Activated naive CD4-positive, alpha-beta T cell treated with anti-CD3 and anti-CD28 coated beads, Interleukin-2, amount 10 ng/mL, durations not matched to agents 7 days and 5 days (primary cell): Measurements from ENCODE around the gene ABCA13.
"Not testable (repeated sequence)": the region's sequence is repeated elsewhere in the genome, so short reads cannot be mapped to it uniquely, and the experiment has no call there.

Experiments
- CTCF ChIA-PET: fragments of 350-600 bp; sonication (Branson Sonifier 250); formaldehyde crosslinking; loops from one replicate; lab custom pipeline; 2021; ENCODE audit warnings: antibody characterized with exemption; lab: Charles Lee
- DNase-seq: peaks from one replicate; pipeline ENCODE4 v3.0.0-alpha.2; 2020
- H3K27ac Mint-ChIP-seq: one replicate; pipeline ENCODE4 v1.8.0; 2021; ENCODE audit warnings: mild to moderate bottlenecking, moderate library complexity, mixed read lengths
- H3K27me3 Mint-ChIP-seq: one replicate; pipeline ENCODE4 v1.8.0; 2021; ENCODE audit warnings: mild to moderate bottlenecking, mixed read lengths
- H3K36me3 Mint-ChIP-seq: one replicate; pipeline ENCODE4 v1.8.0; 2021; ENCODE audit warnings: mixed read lengths
- H3K4me1 Mint-ChIP-seq: one replicate; pipeline ENCODE4 v1.8.0; 2021; ENCODE audit warnings: mixed read lengths
- H3K4me3 Mint-ChIP-seq: one replicate; pipeline ENCODE4 v1.8.0; 2021; ENCODE audit warnings: mild to moderate bottlenecking, moderate library complexity, mixed read lengths
- H3K9me3 Mint-ChIP-seq: one replicate; pipeline ENCODE4 v1.8.0; 2021; ENCODE audit warnings: mixed read lengths

Gene ABCA13

DNA sequence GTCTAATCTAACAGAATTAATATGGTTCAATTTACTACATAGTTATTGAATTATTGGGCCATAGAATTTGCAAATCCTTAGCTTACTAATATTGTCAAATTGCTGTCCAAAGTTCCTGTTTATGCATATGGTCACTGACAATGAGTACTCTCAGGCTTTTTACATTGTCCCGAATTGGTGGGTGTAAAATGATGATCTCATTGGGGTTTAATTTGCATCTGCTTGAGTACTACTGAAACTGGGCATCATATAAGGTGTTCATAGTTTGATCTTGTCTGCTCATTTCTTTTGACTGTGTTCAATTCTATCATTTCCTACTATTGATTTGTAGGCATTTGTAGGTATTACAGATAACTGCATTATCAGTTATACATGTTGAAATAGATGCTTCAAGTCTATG, 12.7 kb downstream of the ABCA13 start:
- peaks cover 3% of the 10 kb centered on the region for H3K27me3 Mint-ChIP-seq
- no peaks in the 10 kb centered on the region for H3K9me3 Mint-ChIP-seq
- no peaks in the 10 kb centered on the region for H3K36me3 Mint-ChIP-seq
- CTCF ChIA-PET = interaction anchor here (1.3 kb wide), 1 partner anchor 15 kb away, joined by 3 read pairs; no protein-coding TSS in a partner anchor
- DNase-seq = no peak
- H3K27ac Mint-ChIP-seq = no peak overlapping the region
- H3K4me1 Mint-ChIP-seq = peaks cover 2% of the 10 kb centered on the region
- no peak overlapping the region for H3K4me3 Mint-ChIP-seq

DNA sequence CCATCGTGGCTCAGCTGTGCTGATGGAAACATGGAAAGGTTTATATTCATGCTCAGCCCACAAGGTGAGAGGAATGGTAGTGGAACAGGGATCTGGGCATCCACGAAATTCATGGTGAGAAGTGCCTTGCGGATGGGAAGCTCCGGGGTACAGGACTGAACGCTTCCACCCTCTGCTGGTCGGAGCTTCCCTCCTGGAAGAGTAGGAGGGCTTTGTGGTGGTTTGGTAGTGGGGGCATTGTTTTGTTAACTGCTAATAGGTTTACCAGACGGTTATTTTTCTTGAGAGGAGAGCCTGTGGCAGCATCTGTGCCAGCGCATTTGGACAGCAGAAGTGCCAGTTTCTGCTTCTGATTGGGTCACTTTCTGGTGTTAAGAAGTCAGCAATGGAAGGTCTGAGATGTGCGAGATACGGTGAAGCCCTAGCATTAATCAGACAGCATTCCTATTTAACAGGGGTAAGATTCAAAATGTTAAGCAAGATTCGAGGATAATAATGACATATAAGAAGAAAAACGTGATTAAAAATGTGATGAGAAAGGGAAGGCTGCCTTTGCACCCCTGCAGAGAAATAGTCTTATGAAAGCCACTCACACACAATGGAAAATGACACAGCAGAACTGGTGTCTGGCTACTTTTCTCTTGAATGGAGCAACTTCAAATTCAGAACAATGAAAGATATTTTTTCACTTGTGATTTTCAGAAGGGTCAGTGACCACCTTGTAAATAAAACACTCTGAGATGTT, 17.7 kb downstream of the ABCA13 start:
- no peak overlapping the region for H3K4me3 Mint-ChIP-seq
- CTCF ChIA-PET = no interaction called here
- peaks cover 3% of the 10 kb centered on the region for H3K27me3 Mint-ChIP-seq
- H3K27ac Mint-ChIP-seq = no peak overlapping the region
- no peaks in the 10 kb centered on the region for H3K4me1 Mint-ChIP-seq
- no peaks in the 10 kb centered on the region for H3K36me3 Mint-ChIP-seq
- no peak for DNase-seq
- H3K9me3 Mint-ChIP-seq = no peaks in the 10 kb centered on the region

DNA sequence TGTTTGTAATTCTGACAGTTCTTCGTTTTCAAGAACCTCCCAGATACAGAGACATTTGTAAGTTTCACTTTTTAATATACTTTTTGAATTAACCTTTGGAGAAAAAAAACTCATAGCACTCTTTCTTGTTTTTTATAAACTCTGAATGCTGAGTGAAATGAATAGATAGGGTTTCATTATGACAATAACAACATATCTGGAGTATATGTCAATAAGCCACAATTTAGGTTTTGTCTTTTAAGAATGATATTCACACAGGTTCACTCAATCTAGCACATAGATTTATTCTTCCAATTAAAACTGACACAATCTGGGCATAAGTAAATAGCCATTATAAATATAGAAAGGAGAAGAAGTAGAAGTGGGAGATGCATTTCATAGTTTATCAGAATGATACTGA, 21.7 kb downstream of the ABCA13 start:
- Mint-ChIP-seq H3K4me3 (no peak overlapping the region), H3K36me3 (no peaks in the 10 kb centered on the region), H3K27ac (no peak overlapping the region), H3K4me1 (no peaks in the 10 kb centered on the region), H3K27me3 (peaks cover 7% of the 10 kb centered on the region), H3K9me3 (no peaks in the 10 kb centered on the region)
- no peak for DNase-seq
- CTCF ChIA-PET = no interaction called here

DNA sequence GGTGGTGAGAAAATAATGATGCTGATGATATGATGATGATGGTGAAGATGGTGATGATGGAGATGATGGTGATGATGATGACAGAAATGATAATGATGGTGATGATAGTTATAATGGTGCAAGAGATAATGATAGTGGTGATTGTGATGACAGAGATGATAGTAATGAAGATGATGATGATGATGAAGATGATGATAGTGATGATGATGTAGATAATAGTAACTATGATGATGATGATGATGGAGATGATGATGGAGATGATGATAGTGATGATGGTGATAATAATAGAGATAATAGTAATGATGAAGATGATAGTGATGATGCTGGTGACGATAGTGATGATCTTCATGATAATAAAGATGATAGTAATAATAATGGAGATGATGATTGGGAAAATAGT, 22.2 kb downstream of the ABCA13 start:
- H3K4me1 Mint-ChIP-seq = no peaks in the 10 kb centered on the region

DNA sequence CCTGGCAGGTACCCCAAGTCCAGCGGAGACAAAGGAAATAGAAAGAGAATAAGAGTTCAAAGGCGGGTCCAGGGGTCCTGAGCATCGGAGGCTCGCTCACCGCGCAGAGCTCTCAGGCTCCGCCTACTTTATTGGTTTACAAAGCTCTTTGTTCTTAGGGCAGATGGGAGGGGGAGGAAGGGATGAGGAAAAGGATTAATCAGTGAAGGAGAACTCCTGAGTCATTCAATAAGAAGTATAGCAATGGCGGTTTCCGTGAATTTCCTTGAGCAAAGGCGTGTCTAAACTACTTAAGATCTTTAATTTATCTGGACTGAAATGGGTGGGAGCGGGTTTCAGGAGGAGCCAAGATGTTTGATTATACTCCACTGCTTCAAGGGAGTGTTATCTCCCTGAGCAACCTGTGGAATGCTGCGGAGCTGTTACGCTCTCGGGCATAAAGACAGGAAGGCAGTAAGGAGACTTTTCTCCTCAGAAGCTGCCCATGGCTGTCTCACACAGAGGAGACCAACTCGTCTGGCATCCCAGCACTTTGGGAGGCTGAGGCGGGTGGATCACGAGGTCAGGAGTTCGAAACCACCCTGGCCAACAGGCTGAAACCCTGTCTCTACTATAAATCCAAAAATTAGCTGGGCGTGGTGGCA, 29.8 kb downstream of the ABCA13 start:
- H3K36me3 Mint-ChIP-seq, H3K4me1 Mint-ChIP-seq, H3K9me3 Mint-ChIP-seq, H3K4me3 Mint-ChIP-seq, H3K27ac Mint-ChIP-seq, CTCF ChIA-PET, H3K27me3 Mint-ChIP-seq, DNase-seq: not testable (repeated sequence)

More for the DNA sequence above, 22.2 kb downstream of the ABCA13 start:
- Mint-ChIP-seq H3K4me3 (no peak overlapping the region), H3K27ac (no peak overlapping the region), H3K9me3 (no peaks in the 10 kb centered on the region), H3K36me3 (no peaks in the 10 kb centered on the region), H3K27me3 (peaks cover 7% of the 10 kb centered on the region)
- CTCF ChIA-PET = no interaction called here
- no peak for DNase-seq

DNA sequence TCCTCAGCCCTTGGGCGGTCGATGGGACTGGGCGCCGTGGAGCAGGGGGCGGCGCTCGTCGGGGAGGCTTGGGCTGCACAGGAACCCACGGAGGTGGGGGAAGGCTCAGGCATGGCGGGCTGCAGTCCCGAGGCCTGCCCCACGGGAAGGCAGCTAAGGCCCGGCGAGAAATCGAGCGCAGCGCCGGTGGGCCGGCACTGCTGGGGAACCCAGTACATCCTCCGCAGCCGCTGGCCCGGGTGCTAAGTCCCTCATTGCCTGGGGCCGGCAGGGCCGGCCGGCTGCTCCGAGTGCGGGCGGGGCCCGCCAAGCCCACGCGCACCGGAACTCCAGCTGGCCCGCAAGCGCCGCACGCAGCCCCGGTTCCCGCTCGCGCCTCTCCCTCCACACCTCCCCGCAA, 31.7 kb downstream of the ABCA13 start:
- H3K4me3 Mint-ChIP-seq, H3K4me1 Mint-ChIP-seq, DNase-seq, H3K27me3 Mint-ChIP-seq, CTCF ChIA-PET, H3K9me3 Mint-ChIP-seq, H3K27ac Mint-ChIP-seq, H3K36me3 Mint-ChIP-seq: not testable (repeated sequence)

DNA sequence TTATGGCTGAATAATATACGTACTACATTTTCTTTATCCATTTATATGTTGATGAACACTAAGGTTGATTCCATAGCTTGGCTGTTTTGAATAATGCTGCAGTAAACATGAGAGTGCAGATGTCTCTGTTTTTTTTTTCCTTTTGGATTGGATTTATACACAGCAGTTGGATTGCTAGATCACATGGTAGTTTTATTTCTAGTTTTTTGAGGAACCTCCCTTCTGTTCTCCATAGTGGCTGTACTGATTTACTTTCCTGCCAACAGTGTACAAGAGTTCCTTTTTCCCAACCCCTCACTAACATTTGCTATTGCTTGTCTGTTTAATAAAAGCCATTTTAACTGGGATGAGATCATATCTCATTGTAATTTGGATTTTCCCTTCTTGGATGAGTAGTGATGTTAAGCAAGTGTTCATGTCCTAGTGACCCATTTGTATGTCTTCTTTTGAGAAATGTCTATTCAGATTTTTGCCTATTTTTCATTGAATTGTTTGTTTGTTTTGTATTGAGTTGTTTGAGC, 36.0 kb downstream of the ABCA13 start:
- Mint-ChIP-seq H3K36me3 (no peaks in the 10 kb centered on the region), H3K9me3 (no peaks in the 10 kb centered on the region), H3K27me3 (no peaks in the 10 kb centered on the region), H3K27ac (no peak overlapping the region), H3K4me3 (no peak overlapping the region), H3K4me1 (no peaks in the 10 kb centered on the region)
- CTCF ChIA-PET = no interaction called here
- DNase-seq = no peak

- no peaks in the 10 kb centered on the region for H3K9me3 Mint-ChIP-seq
- no peak overlapping the region for H3K27ac Mint-ChIP-seq
- H3K36me3 Mint-ChIP-seq = no peaks in the 10 kb centered on the region
- H3K27me3 Mint-ChIP-seq = no peaks in the 10 kb centered on the region
- H3K4me1 Mint-ChIP-seq = no peaks in the 10 kb centered on the region
- CTCF ChIA-PET = no interaction called here
- no peak for DNase-seq
- H3K4me3 Mint-ChIP-seq = no peak overlapping the region
Observed at GRCh38 chr7:48209004-48209600, 37.8 kb downstream of the ABCA13 start.

- H3K9me3 Mint-ChIP-seq = no peaks in the 10 kb centered on the region
- no peaks in the 10 kb centered on the region for H3K36me3 Mint-ChIP-seq
- CTCF ChIA-PET = no interaction called here
- peaks cover 5% of the 10 kb centered on the region for H3K27me3 Mint-ChIP-seq
- H3K4me3 Mint-ChIP-seq = no peak overlapping the region
- no peak for DNase-seq
- no peak overlapping the region for H3K27ac Mint-ChIP-seq
- no peaks in the 10 kb centered on the region for H3K4me1 Mint-ChIP-seq
Observed at GRCh38 chr7:48213226-48213625, 42.0 kb downstream of the ABCA13 start.

- Mint-ChIP-seq H3K27ac (no peak overlapping the region), H3K9me3 (no peaks in the 10 kb centered on the region), H3K4me3 (no peak overlapping the region), H3K27me3 (peaks cover 5% of the 10 kb centered on the region), H3K4me1 (no peaks in the 10 kb centered on the region), H3K36me3 (no peaks in the 10 kb centered on the region)
- DNase-seq = no peak
- CTCF ChIA-PET = no interaction called here
Observed at GRCh38 chr7:48217266-48217665, 46.0 kb downstream of the ABCA13 start.

DNA sequence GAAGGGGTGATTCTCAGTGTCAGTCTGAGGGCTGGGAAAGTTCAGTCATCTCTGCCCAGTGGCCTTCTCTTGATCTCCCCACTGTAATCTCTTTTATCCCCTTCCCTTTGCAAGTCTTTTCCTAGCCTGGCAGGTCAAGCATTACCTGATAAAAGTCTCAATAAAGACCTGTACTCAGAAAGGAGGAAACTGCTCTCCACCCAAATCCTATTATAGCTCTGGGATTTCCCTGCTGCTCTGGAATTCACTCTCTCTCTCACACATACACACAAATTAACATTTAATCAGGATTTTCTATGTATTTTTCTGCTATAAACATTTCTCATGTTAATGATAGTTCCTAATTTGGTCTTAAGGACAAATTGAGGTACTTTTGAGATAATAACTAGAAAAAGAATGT, 46.5 kb downstream of the ABCA13 start:
- DNase-seq = no peak
- H3K36me3 Mint-ChIP-seq = no peaks in the 10 kb centered on the region
- CTCF ChIA-PET = no interaction called here
- H3K4me1 Mint-ChIP-seq = no peaks in the 10 kb centered on the region
- peaks cover 5% of the 10 kb centered on the region for H3K27me3 Mint-ChIP-seq
- H3K4me3 Mint-ChIP-seq = no peak overlapping the region
- H3K9me3 Mint-ChIP-seq = no peaks in the 10 kb centered on the region
- no peak overlapping the region for H3K27ac Mint-ChIP-seq

- no peaks in the 10 kb centered on the region for H3K9me3 Mint-ChIP-seq
- no peak overlapping the region for H3K27ac Mint-ChIP-seq
- H3K4me3 Mint-ChIP-seq = no peak overlapping the region
- no peak for DNase-seq
- peaks cover 3% of the 10 kb centered on the region for H3K27me3 Mint-ChIP-seq
- H3K36me3 Mint-ChIP-seq = no peaks in the 10 kb centered on the region
- CTCF ChIA-PET = no interaction called here
- H3K4me1 Mint-ChIP-seq = no peaks in the 10 kb centered on the region
Observed at GRCh38 chr7:48224042-48224441, 52.8 kb downstream of the ABCA13 start.

DNA sequence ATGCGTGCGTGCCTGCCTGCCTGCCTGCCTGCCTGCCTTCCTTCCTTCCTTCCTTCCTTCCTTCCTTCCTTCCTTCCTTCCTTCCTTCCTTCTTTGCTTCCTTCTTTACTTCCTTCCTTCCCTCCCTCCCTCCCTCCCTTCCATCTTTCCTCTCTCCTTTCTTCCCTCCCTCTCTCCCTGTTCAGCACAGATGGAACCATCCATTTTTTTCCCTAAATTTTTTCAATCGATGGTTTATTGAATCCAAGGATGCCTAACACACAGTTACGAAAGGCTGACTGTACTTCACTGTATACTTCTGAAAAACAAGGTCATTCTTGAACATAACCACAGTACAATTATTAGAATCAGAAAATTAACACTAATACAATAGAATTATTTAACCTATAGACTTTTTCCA, 53.8 kb downstream of the ABCA13 start:
- Mint-ChIP-seq H3K9me3 (no peaks in the 10 kb centered on the region), H3K4me3 (no peak overlapping the region), H3K27me3 (peaks cover 3% of the 10 kb centered on the region), H3K36me3 (no peaks in the 10 kb centered on the region), H3K27ac (no peak overlapping the region), H3K4me1 (no peaks in the 10 kb centered on the region)
- DNase-seq = no peak
- CTCF ChIA-PET = no interaction called here

- CTCF ChIA-PET = no interaction called here
- Mint-ChIP-seq H3K36me3 (no peaks in the 10 kb centered on the region), H3K9me3 (peaks cover 2% of the 10 kb centered on the region), H3K4me1 (no peaks in the 10 kb centered on the region), H3K4me3 (no peak overlapping the region), H3K27ac (no peak overlapping the region), H3K27me3 (peaks cover 6% of the 10 kb centered on the region)
- no peak for DNase-seq
Observed at GRCh38 chr7:48237354-48237753, 66.1 kb downstream of the ABCA13 start.

- DNase-seq = no peak
- Mint-ChIP-seq H3K36me3 (no peaks in the 10 kb centered on the region), H3K4me1 (no peaks in the 10 kb centered on the region), H3K4me3 (no peak overlapping the region), H3K9me3 (no peaks in the 10 kb centered on the region), H3K27me3 (peaks cover 7% of the 10 kb centered on the region), H3K27ac (no peak overlapping the region)
- CTCF ChIA-PET = interaction anchor here (1.4 kb wide), 1 partner anchor 132 kb away, joined by 3 read pairs; no protein-coding TSS in a partner anchor
Observed at GRCh38 chr7:48242846-48243245, 71.6 kb downstream of the ABCA13 start.
